Left lung (tissue), 10 donors: Measurements from ENCODE around the gene AKR1B1. TPM values are rescaled to one million over a fixed set of nuclear protein-coding genes. Genes with fewer than 3 reads are reported as not detected.

Experiments used
- ATAC-seq: fragments of 200-7000 bp; cut with Tn5 transposase; one replicate; pipeline ENCODE4 v1.9.1; 2020; ENCODE audit warnings: moderate library complexity
- DNase-seq, 4 donors: peaks; one replicate each; pipeline ENCODE4 v3.0.0-alpha.2; 2013 to 2020
- H3K27ac ChIP-seq, 2 donors: fragments of 200-600 bp; sonication (generic) in 1 of 2; one replicate each; pipeline versions ENCODE4 v1.5.0 to v1.8.0; 2020 to 2021
- H3K27me3 ChIP-seq, 2 donors: fragments of 200-600 bp; sonication (generic) in 1 of 2; one replicate each; pipeline versions ENCODE4 v1.5.0 to v1.8.0; 2020 to 2021
- H3K36me3 ChIP-seq, 2 donors: fragments of 200-600 bp; sonication (generic) in 1 of 2; one replicate each; pipeline versions ENCODE4 v1.5.0 to v1.8.0; 2020 to 2021
- H3K4me1 ChIP-seq, 2 donors: fragments of 200-600 bp; one replicate each; pipeline ENCODE4 v1.8.0; 2021
- H3K4me3 ChIP-seq, 2 donors: fragments of 200-600 bp; sonication (generic) in 1 of 2; one replicate each; pipeline versions ENCODE4 v1.5.0 to v1.8.0; 2020 to 2021; ENCODE audit warnings: mild to moderate bottlenecking in 1 of 2
- H3K9me3 ChIP-seq, 2 donors: fragments of 200-600 bp; sonication (generic) in 1 of 2; one replicate each; pipeline versions ENCODE4 v1.5.0 to v1.8.0; 2020 to 2021
- CTCF ChIP-seq, 2 donors: fragments of 200-600 bp; sonication (generic) in 1 of 2; IDR thresholded peaks; one replicate each; pipeline versions ENCODE4 v1.5.0 to v1.8.0; 2021; ENCODE audit warnings: antibody characterized with exemption in 2 of 2
- intact Hi-C, 2 donors: fragments of 100-400 bp; cut with DNase I; formaldehyde crosslinking; loops; one replicate each; pipeline versions ENCODE4 v1.11.2 to v1.14.2; 2022
- polyA plus RNA-seq, 6 donors: library from polyadenylated mRNA; unstranded; fragments of 120-200 nt; gene quantifications; one replicate each; pipeline ENCODE4 v1.2.1, GENCODE V29; 2013; ENCODE audit not compliant: insufficient read length in 6 of 6
- total RNA-seq, 2 donors: library from RNA; stranded (reverse); fragmentation: NEBNext Ultra II Directional; extraction: Animal tissue kit (Norgen Biotek cat#: 25700); gene quantifications; one replicate each; pipeline ENCODE4 v1.2.1, GENCODE V29; 2021
- donor health status: DM: no; HTN: yes; CAD: no.
- donor health status: DM: no; HTN: no; CAD: no.

Gene AKR1B1
- total and polyA plus RNA-seq, 8 donors = 63.8 to 85.0 (median 69.3) TPM

- peaks cover 0 to 17% of the 10 kb centered on the region in 2 donors for H3K4me1 ChIP-seq
- no peak for DNase-seq
- intact Hi-C loops = no loop called here
- no peak for ATAC-seq
- H3K27ac ChIP-seq = no peak overlapping the region
- no peak overlapping the region for H3K4me3 ChIP-seq
- no peaks in the 10 kb centered on the region for H3K9me3 ChIP-seq
- no peak for TF ChIP-seq CTCF (IDR thresholded peaks at IDR 0.05)
- no peaks in the 10 kb centered on the region for H3K27me3 ChIP-seq
- peaks cover 0 to 62% of the 10 kb centered on the region in 2 donors for H3K36me3 ChIP-seq
Observed at GRCh38 chr7:134449680-134450079, 9.2 kb downstream of the AKR1B1 start.

DNA sequence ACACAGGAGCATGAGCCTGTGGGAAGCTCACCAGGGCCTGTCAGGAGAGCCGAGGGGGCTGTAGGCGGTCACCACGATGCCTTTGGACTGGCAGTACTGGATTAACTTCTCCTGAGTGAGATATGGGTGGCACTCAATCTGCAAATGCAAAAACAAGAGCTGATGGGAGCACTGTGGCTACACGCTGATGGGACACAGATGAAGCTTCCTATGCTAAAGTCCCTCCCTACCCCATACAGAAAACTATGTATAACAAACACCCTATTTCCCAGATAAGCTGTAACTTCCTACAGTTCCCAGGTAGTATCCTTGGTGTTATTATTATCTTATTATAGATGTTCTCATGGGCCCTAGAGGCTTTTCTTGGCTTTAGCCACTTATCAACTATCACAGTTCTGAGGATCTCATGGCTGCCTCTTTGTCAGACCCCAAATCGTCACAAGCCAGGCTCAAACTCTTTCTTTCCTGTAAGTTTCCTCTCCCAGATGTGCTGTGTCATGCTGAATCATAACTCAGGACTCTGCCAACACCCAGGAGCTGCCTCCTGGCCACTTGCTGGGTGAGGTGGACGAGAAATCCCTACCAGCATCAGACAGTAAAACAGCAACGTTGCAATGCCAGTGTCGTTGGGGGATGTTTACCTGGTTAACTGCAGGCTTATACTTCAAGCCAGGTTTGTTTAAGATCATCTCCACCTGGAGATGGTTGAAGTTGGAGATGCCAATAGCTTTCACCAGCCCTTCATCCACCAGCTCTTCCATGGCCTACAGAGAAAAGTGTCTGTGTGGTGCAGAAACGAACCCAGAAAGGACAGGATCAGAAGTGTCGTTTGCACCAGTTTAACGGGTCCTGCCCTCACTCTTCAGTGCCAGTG is 10.3 kb downstream of the AKR1B1 start:
- TF ChIP-seq CTCF (IDR thresholded peaks at IDR 0.05) = no peak
- intact Hi-C loops = no loop called here
- Histone ChIP-seq H3K36me3 (peaks cover 0 to 72% of the 10 kb centered on the region in 2 donors), H3K9me3 (no peaks in the 10 kb centered on the region), H3K27ac (no peak overlapping the region), H3K4me3 (no peak overlapping the region), H3K4me1 (peaks cover 0 to 8% of the 10 kb centered on the region in 2 donors), H3K27me3 (no peaks in the 10 kb centered on the region)
- no peak for ATAC-seq
- DNase-seq = no peak

- Histone ChIP-seq H3K4me3 (no peak overlapping the region), H3K36me3 (peaks cover 0 to 84% of the 10 kb centered on the region in 2 donors), H3K9me3 (no peaks in the 10 kb centered on the region), H3K27ac (no peak overlapping the region), H3K4me1 (no peaks in the 10 kb centered on the region), H3K27me3 (no peaks in the 10 kb centered on the region)
- no peak for ATAC-seq
- intact Hi-C loops = no loop called here
- no peak for TF ChIP-seq CTCF (IDR thresholded peaks at IDR 0.05)
- no peak for DNase-seq
Observed at GRCh38 chr7:134447383-134447782, 11.5 kb downstream of the AKR1B1 start.

GRCh38 chr7:134446923-134447322 is 12.0 kb downstream of the AKR1B1 start:
- no peaks in the 10 kb centered on the region for H3K4me1 ChIP-seq
- intact Hi-C loops = no loop called here
- DNase-seq (no peak), ATAC-seq (no peak)
- no peak overlapping the region for H3K27ac ChIP-seq
- H3K36me3 ChIP-seq = peaks cover 0 to 87% of the 10 kb centered on the region in 2 donors
- H3K27me3 ChIP-seq = no peaks in the 10 kb centered on the region
- H3K4me3 ChIP-seq = no peak overlapping the region
- H3K9me3 ChIP-seq = no peaks in the 10 kb centered on the region
- no peak for TF ChIP-seq CTCF (IDR thresholded peaks at IDR 0.05)

GRCh38 chr7:134446446-134446845 is 12.5 kb downstream of the AKR1B1 start:
- intact Hi-C loops = no loop called here
- ATAC-seq (no peak), DNase-seq (no peak)
- Histone ChIP-seq H3K9me3 (no peaks in the 10 kb centered on the region), H3K27me3 (no peaks in the 10 kb centered on the region), H3K4me3 (no peak overlapping the region), H3K36me3 (peaks cover 0 to 90% of the 10 kb centered on the region in 2 donors), H3K27ac (no peak overlapping the region), H3K4me1 (no peaks in the 10 kb centered on the region)
- TF ChIP-seq CTCF (IDR thresholded peaks at IDR 0.05) = no peak
